Measurements from ENCODE around the gene CDH11. TPM values are rescaled to one million over a fixed set of nuclear protein-coding genes. Genes with fewer than 3 reads are reported as not detected.

CDH11 gene
- polyA plus RNA-seq, 1 experiment = 276 TPM

- no peak overlapping the region for H3K27ac ChIP-seq (ENCODE audit: low read depth, low read length)
- CTCF ChIA-PET = no interaction called here
- DNase-seq (ENCODE audit: low read depth, low spot score) = no peak
- no peaks in the 10 kb centered on the region for H3K9me3 ChIP-seq (ENCODE audit: control insufficient read depth, insufficient read depth, low read length)
- POLR2A ChIA-PET = no interaction called here
- no peaks in the 10 kb centered on the region for H3K27me3 ChIP-seq (ENCODE audit: control insufficient read depth, insufficient read depth, low read length)
- no peak overlapping the region for H3K4me3 ChIP-seq (ENCODE audit: low read depth, low read length)
- TF ChIP-seq CTCF (IDR thresholded peaks at IDR 0.05; ENCODE audit: low read depth, low read length) = no peak
Measured at GRCh38 chr16:65097296-65097695, 24.6 kb downstream of the CDH11 start.

- no peak overlapping the region for H3K4me3 ChIP-seq (ENCODE audit: low read depth, low read length)
- ChIA-PET CTCF (no interaction called here), POLR2A (no interaction called here)
- no peak for TF ChIP-seq CTCF (IDR thresholded peaks at IDR 0.05; ENCODE audit: low read depth, low read length)
- no peak for DNase-seq (ENCODE audit: low read depth, low spot score)
- no peak overlapping the region for H3K27ac ChIP-seq (ENCODE audit: low read depth, low read length)
- no peaks in the 10 kb centered on the region for H3K27me3 ChIP-seq (ENCODE audit: control insufficient read depth, insufficient read depth, low read length)
- no peaks in the 10 kb centered on the region for H3K9me3 ChIP-seq (ENCODE audit: control insufficient read depth, insufficient read depth, low read length)
Measured at GRCh38 chr16:65095906-65096305, 26.0 kb downstream of the CDH11 start.

- CTCF ChIA-PET = no interaction called here
- H3K27ac ChIP-seq (ENCODE audit: low read depth, low read length) = no peak overlapping the region
- TF ChIP-seq CTCF (IDR thresholded peaks at IDR 0.05; ENCODE audit: low read depth, low read length) = no peak
Measured at GRCh38 chr16:65095090-65095728, 26.7 kb downstream of the CDH11 start.

GRCh38 chr16:65094009-65094408, 27.9 kb downstream of the CDH11 start:
- ChIA-PET POLR2A (no interaction called here), CTCF (no interaction called here)
- no peak for DNase-seq (ENCODE audit: low read depth, low spot score)
- no peak for TF ChIP-seq CTCF (IDR thresholded peaks at IDR 0.05; ENCODE audit: low read depth, low read length)
- H3K9me3 ChIP-seq (ENCODE audit: control insufficient read depth, insufficient read depth, low read length) = no peaks in the 10 kb centered on the region
- H3K4me3 ChIP-seq (ENCODE audit: low read depth, low read length) = no peak overlapping the region
- no peaks in the 10 kb centered on the region for H3K27me3 ChIP-seq (ENCODE audit: control insufficient read depth, insufficient read depth, low read length)
- no peak overlapping the region for H3K27ac ChIP-seq (ENCODE audit: low read depth, low read length)

More at GRCh38 chr16:65095090-65095728, 26.7 kb downstream of the CDH11 start:
- DNase-seq (ENCODE audit: low read depth, low spot score) = no peak
- no peaks in the 10 kb centered on the region for H3K27me3 ChIP-seq (ENCODE audit: control insufficient read depth, insufficient read depth, low read length)
- H3K9me3 ChIP-seq (ENCODE audit: control insufficient read depth, insufficient read depth, low read length) = no peaks in the 10 kb centered on the region
- POLR2A ChIA-PET = no interaction called here
- no peak overlapping the region for H3K4me3 ChIP-seq (ENCODE audit: low read depth, low read length)

GRCh38 chr16:65083164-65083857, 38.6 kb downstream of the CDH11 start:
- no peaks in the 10 kb centered on the region for H3K27me3 ChIP-seq (ENCODE audit: control insufficient read depth, insufficient read depth, low read length)
- ChIA-PET CTCF (interaction anchor here (1.0 kb wide), 1 partner anchor 34 kb away, joined by 3 read pairs; no protein-coding TSS in a partner anchor), POLR2A (no interaction called here)
- DNase-seq (ENCODE audit: low read depth, low spot score) = no peak
- no peak overlapping the region for H3K27ac ChIP-seq (ENCODE audit: low read depth, low read length)
- TF ChIP-seq CTCF (IDR thresholded peaks at IDR 0.05; ENCODE audit: low read depth, low read length) = no peak
- H3K9me3 ChIP-seq (ENCODE audit: control insufficient read depth, insufficient read depth, low read length) = no peaks in the 10 kb centered on the region
- no peak overlapping the region for H3K4me3 ChIP-seq (ENCODE audit: low read depth, low read length)

Data from AG04450 (cell line).